DOHH2 (cell line): ENCODE measurements around the gene C2CD2L.

Experiments used
- CTCF ChIP-seq: fragments of 200-600 bp; sonication (generic); IDR thresholded peaks from one replicate; pipeline ENCODE4 v1.5.1; 2014; ENCODE audit warnings: antibody characterized with exemption, mild to moderate bottlenecking, low read depth, low read length; ENCODE audit not compliant: poor library complexity, severe bottlenecking
- EZH2phosphoT487 ChIP-seq: fragments of 200-600 bp; sonication (generic); IDR thresholded peaks from 2 replicates; pipeline ENCODE4 v1.6.1; 2017; ENCODE audit warnings: borderline replicate concordance, mild to moderate bottlenecking, antibody characterized with exemption, low read length, moderate library complexity, mixed read lengths

- TF ChIP-seq CTCF (no peak), EZH2phosphoT487 (no peak)
These were observed 5.3 kb upstream of the C2CD2L start, which contains the start of gene DPAGT1 for GRCh38 chr11:119101759-119102423.
